H54 (cell line): ENCODE measurements around the gene FAM20B.
A peak's percentile ranks its signal among the peaks of the same experiment; 100 is the strongest.

Experiments used
- DNase-seq: peaks from one replicate; pipeline ENCODE4 v3.0.0; 2011; ENCODE audit warnings: low spot score, mixed read lengths; ENCODE audit not compliant: insufficient read length
- FAIRE-seq: peaks from 3 replicates; lab custom pipeline; 2011; peaks lifted over from hg19 to GRCh38; lab: Jason Lieb, UNC
- POLR2A ChIP-seq: IDR thresholded peaks from 2 replicates; pipeline ENCODE4 v1.6.1; 2011; ENCODE audit warnings: low read depth, mild to moderate bottlenecking, low read length

Gene FAM20B

DNA sequence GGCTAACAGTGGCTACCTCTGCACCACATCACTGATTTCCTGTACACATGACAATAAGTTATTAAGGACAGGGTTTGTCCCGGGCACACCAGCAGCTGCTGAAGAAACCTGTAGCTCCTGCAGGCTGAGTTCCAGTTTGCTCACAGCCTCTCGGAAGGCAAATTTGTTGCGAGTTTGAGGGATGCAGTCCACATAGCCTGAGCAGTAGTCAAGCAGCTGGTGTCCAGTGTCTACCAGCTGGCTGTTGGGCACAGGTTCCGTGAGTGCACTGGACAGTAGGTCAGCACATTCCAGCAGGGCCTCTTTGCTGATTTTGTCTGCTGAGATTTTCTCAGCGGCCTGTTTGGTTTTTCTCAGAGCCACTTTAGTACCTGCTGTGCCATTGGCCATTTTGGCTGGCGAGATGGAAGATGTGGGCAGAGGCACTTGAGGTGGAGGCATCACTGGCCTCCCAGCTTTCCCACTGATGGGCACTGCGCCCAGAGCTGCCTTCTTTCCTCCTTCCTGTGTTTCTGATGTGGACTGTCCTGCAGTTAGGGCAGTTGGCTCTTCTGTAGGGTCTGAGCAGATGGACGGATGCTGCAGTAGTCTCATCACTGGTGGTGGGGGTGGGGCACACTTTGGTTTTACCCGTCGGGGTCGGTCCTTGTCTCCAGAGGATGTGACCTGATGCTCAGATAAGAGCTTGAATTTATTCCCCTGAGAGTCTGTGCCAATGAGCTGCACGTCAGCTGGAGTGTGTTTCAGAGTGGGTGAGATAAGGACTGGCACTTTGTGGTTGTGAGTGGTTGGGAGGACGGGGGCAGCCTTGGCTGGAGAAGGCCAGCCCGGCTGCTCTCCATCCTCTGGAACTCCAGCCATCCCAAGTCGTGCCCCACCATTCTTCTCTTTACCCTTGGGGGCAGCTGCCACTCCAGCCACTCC lies 82.3 kb downstream of the FAM20B start:
- DNase-seq (no peak), FAIRE-seq (no peak)
- TF ChIP-seq POLR2A, result no peak

DNA sequence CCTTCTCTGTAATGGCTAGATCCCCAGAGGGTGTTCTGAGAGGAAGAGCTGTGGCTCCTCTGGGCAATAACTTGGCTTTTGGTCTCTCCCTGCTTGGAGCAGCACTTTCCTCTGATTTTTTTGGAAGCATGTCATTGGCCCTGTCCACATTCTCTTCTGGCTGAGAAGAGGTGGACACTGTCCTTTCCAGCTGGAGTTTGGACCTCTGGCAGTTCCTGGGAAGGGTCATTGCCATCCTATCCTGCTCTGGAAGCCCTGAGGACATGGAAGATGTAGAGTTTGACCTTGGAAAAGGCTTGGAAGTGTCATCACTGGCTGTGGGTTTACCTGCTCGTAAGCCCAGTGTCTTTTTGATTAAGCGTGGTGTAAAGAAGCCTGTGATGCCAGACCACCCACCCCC lies 83.0 kb downstream of the FAM20B start:
- TF ChIP-seq POLR2A, result no peak
- DNase-seq, result no peak
- FAIRE-seq, result no peak

GRCh38 chr1:179115181-179115580 lies 89.5 kb downstream of the FAM20B start:
- DNase-seq (no peak), FAIRE-seq (no peak)
- no peak for TF ChIP-seq POLR2A

DNA sequence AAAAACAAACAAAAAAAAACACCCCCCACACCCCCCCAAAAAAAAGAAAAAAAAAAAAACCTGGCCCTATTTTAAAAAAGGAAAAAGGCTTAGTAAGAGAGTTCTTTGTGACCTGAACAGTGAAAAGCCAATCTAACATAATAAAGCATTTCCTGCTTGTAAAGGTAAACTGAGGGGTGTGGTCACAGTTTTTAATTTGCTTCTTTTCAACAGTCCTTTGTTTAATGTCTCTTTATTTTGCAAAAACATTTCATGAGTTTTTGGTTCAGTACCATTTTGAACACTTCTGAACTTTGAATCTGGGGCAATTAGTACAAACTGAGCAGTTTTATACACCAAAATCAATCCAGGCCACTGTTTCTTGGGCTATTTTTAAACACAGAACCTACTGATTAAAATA lies 93.8 kb downstream of the FAM20B start:
- TF ChIP-seq POLR2A, result no peak
- DNase-seq (no peak), FAIRE-seq (no peak)

- DNase-seq (no peak), FAIRE-seq (no peak)
- TF ChIP-seq POLR2A, result no peak
These were observed 95.0 kb downstream of the FAM20B start for GRCh38 chr1:179120736-179121135.

DNA sequence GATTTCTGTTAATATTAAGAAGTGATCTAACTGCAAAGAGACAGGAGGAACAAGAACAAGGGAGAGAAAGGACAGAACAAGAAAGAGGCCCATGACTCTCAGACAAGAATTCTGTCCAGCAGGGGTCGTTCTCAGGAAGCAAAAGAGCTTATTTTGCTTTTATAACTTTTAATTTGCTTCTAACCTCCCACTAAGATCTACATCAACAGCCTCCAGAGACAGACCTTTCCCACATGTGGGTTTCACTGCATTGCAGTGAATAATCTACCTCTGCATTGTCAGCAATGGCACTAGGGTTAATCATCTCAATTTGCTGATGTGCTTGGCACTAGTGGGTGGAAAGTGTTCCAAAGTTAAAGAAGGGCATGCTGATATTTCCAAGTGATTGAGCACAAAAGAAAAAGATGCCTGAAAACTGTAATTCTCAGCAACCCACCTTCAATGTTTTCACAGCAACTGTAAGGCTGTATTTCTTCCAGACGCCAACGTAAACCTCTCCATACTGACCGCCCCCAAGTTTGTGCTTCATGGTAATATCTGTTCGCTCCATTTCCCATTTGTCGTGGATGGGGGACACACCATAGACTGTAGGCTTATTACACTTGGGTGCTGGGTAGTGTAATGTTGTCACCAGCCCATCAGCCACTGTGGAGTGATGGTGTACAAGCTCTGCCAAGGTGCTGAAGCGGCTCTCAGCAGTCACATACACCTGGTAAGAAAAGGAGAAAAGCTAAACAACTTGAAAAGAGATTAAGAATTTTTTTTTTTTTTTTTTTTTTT lies 95.7 kb downstream of the FAM20B start:
- FAIRE-seq (peak; percentile 33), DNase-seq (no peak)
- no peak for TF ChIP-seq POLR2A

- FAIRE-seq (no peak), DNase-seq (no peak)
- no peak for TF ChIP-seq POLR2A
These were observed 99.2 kb downstream of the FAM20B start for GRCh38 chr1:179124873-179125272.
